ENCODE measurements around the gene TIMM23.
"Not testable (repeated sequence)": the region's sequence is repeated elsewhere in the genome, so short reads cannot be mapped to it uniquely, and the experiment has no call there.

Gene TIMM23

GRCh38 chr10:45972106-45972812 is at the start of gene TIMM23:
TSS of gene TIMM23 (plus strand) at chr10:45972489. CDS start at chr10:45972625, 136 bp downstream.
- peak; percentile 91 for DNase-seq

GRCh38 chr10:45926790-45927189 is 45.5 kb upstream of the TIMM23 start:
- not testable (repeated sequence) for DNase-seq

GRCh38 chr10:45931305-45931704 is 41.0 kb upstream of the TIMM23 start:
- DNase-seq: not testable (repeated sequence)

GRCh38 chr10:45934788-45935187 is 37.5 kb upstream of the TIMM23 start:
- DNase-seq: not testable (repeated sequence)

GRCh38 chr10:45939176-45939697 is 33.1 kb upstream of the TIMM23 start:
- not testable (repeated sequence) for DNase-seq

GRCh38 chr10:45941196-45941595 is 31.1 kb upstream of the TIMM23 start:
- not testable (repeated sequence) for DNase-seq

GRCh38 chr10:45945476-45945875 is 26.8 kb upstream of the TIMM23 start:
- DNase-seq: not testable (repeated sequence)

GRCh38 chr10:45947363-45947762 is 24.9 kb upstream of the TIMM23 start:
- DNase-seq: not testable (repeated sequence)

GRCh38 chr10:45948801-45949200 is 23.5 kb upstream of the TIMM23 start:
- DNase-seq: not testable (repeated sequence)

GRCh38 chr10:45954367-45954766 is 17.9 kb upstream of the TIMM23 start:
- DNase-seq: not testable (repeated sequence)

GRCh38 chr10:45956634-45957033 is 15.7 kb upstream of the TIMM23 start:
- DNase-seq: not testable (repeated sequence)

- not testable (repeated sequence) for DNase-seq
These were observed 14.4 kb upstream of the TIMM23 start for GRCh38 chr10:45957928-45958327.

GRCh38 chr10:45962686-45963452 is 9.4 kb upstream of the TIMM23 start:
- DNase-seq: not testable (repeated sequence)

GRCh38 chr10:45971019-45971418 is 1.3 kb upstream of the TIMM23 start:
- DNase-seq: not testable (repeated sequence)

- peak; percentile 27 for DNase-seq
These were observed 565 bp upstream of the TIMM23 start for GRCh38 chr10:45971742-45972105.

GRCh38 chr10:45972813-45973169 is 502 bp downstream of the TIMM23 start:
- DNase-seq: not testable (repeated sequence)

GRCh38 chr10:45974041-45974440 is 1.8 kb downstream of the TIMM23 start:
- DNase-seq: not testable (repeated sequence)

- DNase-seq: not testable (repeated sequence)
These were observed 6.3 kb downstream of the TIMM23 start for GRCh38 chr10:45978554-45978953.

GRCh38 chr10:45981367-45981766 is 9.1 kb downstream of the TIMM23 start:
- not testable (repeated sequence) for DNase-seq

GRCh38 chr10:45983538-45984186 is 11.4 kb downstream of the TIMM23 start:
- DNase-seq: peak; percentile 40

GRCh38 chr10:45984473-45984872 is 12.2 kb downstream of the TIMM23 start:
- not testable (repeated sequence) for DNase-seq

GRCh38 chr10:45985590-45985989 is 13.3 kb downstream of the TIMM23 start:
- DNase-seq: not testable (repeated sequence)

GRCh38 chr10:45997557-45997956 is 25.3 kb downstream of the TIMM23 start:
- no peak for DNase-seq

All from stimulated activated CD8-positive, alpha-beta memory T cell treated with anti-CD3 and anti-CD28 coated beads, Interleukin-4, amount 100 ng/mL, for 48 hours (primary cell).